CD14-positive monocyte (primary cell): ENCODE data around the gene HS3ST6. TPM values are rescaled to one million over a fixed set of nuclear protein-coding genes. Genes with fewer than 3 reads are reported as not detected.
A peak's percentile ranks its signal among the peaks of the same experiment; 100 is the strongest.

Experiments
- DNase-seq, 3 donors: peaks; one replicate each; pipeline ENCODE4 v3.0.0-alpha.2; 2011 to 2022
- H2AFZ ChIP-seq: 2 replicates; pipeline ENCODE4 v1.6.0; 2012; ENCODE audit warnings: mild to moderate bottlenecking, low read depth, low read length, inconsistent platforms; ENCODE audit not compliant: insufficient read depth, poor library complexity, severe bottlenecking
- H3K27ac ChIP-seq, 2 donors: 1 replicate in 1 of 2; 2 replicates in 1 of 2; pipeline ENCODE4 v1.5.1; 2012 to 2013; ENCODE audit warnings: low read length in 2 of 2, control low read depth in 1 of 2, inconsistent platforms in 1 of 2, low read depth in 1 of 2, mild to moderate bottlenecking in 1 of 2
- H3K27me3 ChIP-seq, 2 donors: one replicate each; pipeline versions ENCODE4 v1.6.0 to v1.6.1; 2011 to 2013; ENCODE audit warnings: low read length in 2 of 2; ENCODE audit not compliant: control insufficient read depth in 2 of 2, insufficient read depth in 2 of 2
- H3K36me3 ChIP-seq, 2 donors: replicated peaks in 1 of 2; 1 replicate in 1 of 2; 2 replicates in 1 of 2; pipeline versions ENCODE4 v1.5.1 to v1.6.1; 2012 to 2013; ENCODE audit warnings: low read length in 2 of 2, control low read depth in 1 of 2, inconsistent platforms in 1 of 2, mild to moderate bottlenecking in 1 of 2; ENCODE audit not compliant: insufficient read depth in 2 of 2, control insufficient read depth in 1 of 2
- H3K4me1 ChIP-seq, 2 donors: 1 replicate in 1 of 2; 2 replicates in 1 of 2; pipeline versions ENCODE4 v1.5.1 to v1.6.1; 2012 to 2013; ENCODE audit warnings: low read length in 2 of 2, control low read depth in 1 of 2, inconsistent platforms in 1 of 2, mild to moderate bottlenecking in 1 of 2, moderate library complexity in 1 of 2; ENCODE audit not compliant: insufficient read depth in 2 of 2, control insufficient read depth in 1 of 2
- H3K4me2 ChIP-seq: replicated peaks from 2 replicates; pipeline ENCODE3; 2012; ENCODE audit warnings: low read length, moderate library complexity, mild to moderate bottlenecking; ENCODE audit not compliant: poor library complexity, severe bottlenecking; ENCODE audit errors: extremely low read depth
- H3K4me3 ChIP-seq, 3 experiments: fragments of 200-600 bp in 1 of 3; sonication (generic) in 1 of 3; replicated peaks in 1 of 3; 1 replicate in 2 of 3; 2 replicates in 1 of 3; pipeline ENCODE4 v1.5.1; 2011 to 2013; ENCODE audit warnings: low read length in 3 of 3, mild to moderate bottlenecking in 3 of 3, control low read depth in 2 of 3, low read depth in 2 of 3, inconsistent platforms in 1 of 3, moderate library complexity in 1 of 3
- H3K79me2 ChIP-seq: 2 replicates; pipeline ENCODE4 v1.6.0; 2012; ENCODE audit warnings: mild to moderate bottlenecking, control low read depth, inconsistent platforms, low read length, moderate library complexity; ENCODE audit not compliant: insufficient read depth
- H3K9ac ChIP-seq: 2 replicates; pipeline ENCODE4 v1.6.0; 2017; ENCODE audit warnings: low read length, mild to moderate bottlenecking; ENCODE audit not compliant: insufficient read depth, poor library complexity, severe bottlenecking
- H3K9me3 ChIP-seq, 2 donors: replicated peaks in 1 of 2; 1 replicate in 1 of 2; 2 replicates in 1 of 2; pipeline versions ENCODE4 v1.5.1 to v1.6.1; 2012 to 2013; ENCODE audit warnings: low read length in 2 of 2, control low read depth in 1 of 2; ENCODE audit not compliant: control insufficient read depth in 1 of 2, insufficient read depth in 1 of 2
- H4K20me1 ChIP-seq: 2 replicates; pipeline ENCODE4 v1.6.0; 2012; ENCODE audit warnings: mild to moderate bottlenecking, low read length, control low read depth, moderate library complexity; ENCODE audit not compliant: insufficient read depth
- H3K27ac Mint-ChIP-seq, 7 donors: one replicate each; pipeline ENCODE4 v1.8.0; 2020; ENCODE audit warnings: mild to moderate bottlenecking in 7 of 7, mixed read lengths in 7 of 7, moderate library complexity in 6 of 7, inconsistent platforms in 2 of 7
- H3K27me3 Mint-ChIP-seq, 3 donors: one replicate each; pipeline ENCODE4 v1.8.0; 2021 to 2022; ENCODE audit warnings: low read depth in 3 of 3, mild to moderate bottlenecking in 3 of 3, mixed read lengths in 3 of 3, moderate library complexity in 3 of 3, inconsistent platforms in 1 of 3
- H3K36me3 Mint-ChIP-seq, 2 donors: one replicate each; pipeline ENCODE4 v1.8.0; 2020; ENCODE audit warnings: mixed read lengths in 2 of 2, inconsistent platforms in 1 of 2, mild to moderate bottlenecking in 1 of 2
- H3K4me1 Mint-ChIP-seq: one replicate; pipeline ENCODE4 v1.8.0; 2020; ENCODE audit warnings: mild to moderate bottlenecking, mixed read lengths
- H3K4me3 Mint-ChIP-seq, 2 donors: one replicate each; pipeline ENCODE4 v1.8.0; 2020; ENCODE audit warnings: mild to moderate bottlenecking in 2 of 2, mixed read lengths in 2 of 2, moderate library complexity in 1 of 2
- H3K9me3 Mint-ChIP-seq, 7 donors: one replicate each; pipeline ENCODE4 v1.8.0; 2020 to 2022; ENCODE audit warnings: mixed read lengths in 7 of 7, mild to moderate bottlenecking in 6 of 7, moderate library complexity in 6 of 7, inconsistent platforms in 2 of 7
- CTCF ChIP-seq: fragments of 200-600 bp; IDR thresholded peaks from one replicate; pipeline ENCODE4 v1.8.0; 2022; ENCODE audit warnings: antibody characterized with exemption, mild to moderate bottlenecking
- WGBS: methylation state at CpG from one replicate; pipeline ENCODE4 v1.1.5; 2013; ENCODE audit warnings: missing lambda C conversion rate; ENCODE audit not compliant: insufficient coverage; 5-methylcytosine and 5-hydroxymethylcytosine counted together
- intact Hi-C, 2 donors: fragments of 100-400 bp; cut with micrococcal nuclease; formaldehyde crosslinking; loops; one replicate each; pipeline versions ENCODE4 v1.15.0 to v1.15.1; 2023
- polyA plus RNA-seq, 3 donors: library from polyadenylated mRNA; depleted of rRNA in 1 of 3; unstranded in 2 of 3; stranded (reverse) in 1 of 3; fragments of 300-500 nt in 2 of 3; fragments of >200 nt in 1 of 3; fragmentation: Illumina TruSeq in 2 of 3; gene quantifications; 1 replicate in 2 of 3; 2 replicates in 1 of 3; pipeline ENCODE4 v1.2.3, GENCODE V29; 2012 to 2021

HS3ST6 gene
- polyA plus RNA-seq, 3 donors = not detected

- H3K4me2 ChIP-seq = no peak overlapping the region
- WGBS = 5% methylated on average over 19 of the region's 22 CpGs
- no peaks in the 10 kb centered on the region for H3K36me3 Mint-ChIP-seq
These were observed 1.1 kb downstream of the HS3ST6 start for GRCh38 chr16:1917056-1917664.

GRCh38 chr16:1916640-1916990 lies 1.6 kb downstream of the HS3ST6 start:
- H3K36me3 Mint-ChIP-seq = no peaks in the 10 kb centered on the region
- Histone ChIP-seq H3K9me3 (peaks cover 0 to 11% of the 10 kb centered on the region in 2 donors), H4K20me1 (no peaks in the 10 kb centered on the region), H3K4me1 (no peaks in the 10 kb centered on the region), H3K27me3 (peaks cover 18 to 66% of the 10 kb centered on the region in 2 donors), H2AFZ (no peak overlapping the region), H3K9ac (no peak overlapping the region), H3K36me3 (no peaks in the 10 kb centered on the region), H3K4me2 (no peak overlapping the region), H3K79me2 (no peaks in the 10 kb centered on the region), H3K27ac (no peak overlapping the region), H3K4me3 (no peak overlapping the region)
- H3K27me3 Mint-ChIP-seq = peaks cover 59 to 81% (median 76%) of the 10 kb centered on the region in 3 donors
- peaks cover 6% of the 10 kb centered on the region for H3K4me1 Mint-ChIP-seq
- 9% methylated on average over 2 of the region's 5 CpGs for WGBS
- intact Hi-C loops = no loop called here
- no peak for DNase-seq
- TF ChIP-seq CTCF = no peak
- peaks cover 0 to 11% (median 0%) of the 10 kb centered on the region in 7 donors for H3K9me3 Mint-ChIP-seq
- H3K27ac Mint-ChIP-seq = peak overlapping the region in 1 of 7 donors; percentile 63
- H3K4me3 Mint-ChIP-seq = peak overlapping the region in 1 of 2 donors; percentile 73

More at GRCh38 chr16:1917056-1917664, 1.1 kb downstream of the HS3ST6 start:
- Histone ChIP-seq H3K27me3 (peaks cover 18 to 70% of the 10 kb centered on the region in 2 donors), H3K79me2 (no peaks in the 10 kb centered on the region), H3K27ac (no peak overlapping the region), H3K4me1 (no peaks in the 10 kb centered on the region), H3K36me3 (no peaks in the 10 kb centered on the region), H2AFZ (no peak overlapping the region), H3K4me3 (no peak overlapping the region), H3K9ac (no peak overlapping the region), H3K9me3 (peaks cover 0 to 11% of the 10 kb centered on the region in 2 donors), H4K20me1 (no peaks in the 10 kb centered on the region)
- no peak for TF ChIP-seq CTCF
- peak overlapping the region in 1 of 7 donors; percentile 63 for H3K27ac Mint-ChIP-seq
- no peak for DNase-seq
- intact Hi-C loops = no loop called here
- peak overlapping the region in 1 of 2 donors; percentile 73 for H3K4me3 Mint-ChIP-seq
- H3K27me3 Mint-ChIP-seq = peaks cover 64 to 86% (median 81%) of the 10 kb centered on the region in 3 donors
- peaks cover 6% of the 10 kb centered on the region for H3K4me1 Mint-ChIP-seq
- peaks cover 0 to 14% (median 3%) of the 10 kb centered on the region in 7 donors for H3K9me3 Mint-ChIP-seq
